Measurements from ENCODE around the gene ESPNL. TPM values are rescaled to one million over a fixed set of nuclear protein-coding genes. Genes with fewer than 3 reads are reported as not detected.
A peak's percentile ranks its signal among the peaks of the same experiment; 100 is the strongest.
"Not testable (repeated sequence)": the region's sequence is repeated elsewhere in the genome, so short reads cannot be mapped to it uniquely, and the experiment has no call there.

Gene ESPNL
- total RNA-seq, 2 experiments from 2014 or later = 0.05 to 0.15 TPM

DNA sequence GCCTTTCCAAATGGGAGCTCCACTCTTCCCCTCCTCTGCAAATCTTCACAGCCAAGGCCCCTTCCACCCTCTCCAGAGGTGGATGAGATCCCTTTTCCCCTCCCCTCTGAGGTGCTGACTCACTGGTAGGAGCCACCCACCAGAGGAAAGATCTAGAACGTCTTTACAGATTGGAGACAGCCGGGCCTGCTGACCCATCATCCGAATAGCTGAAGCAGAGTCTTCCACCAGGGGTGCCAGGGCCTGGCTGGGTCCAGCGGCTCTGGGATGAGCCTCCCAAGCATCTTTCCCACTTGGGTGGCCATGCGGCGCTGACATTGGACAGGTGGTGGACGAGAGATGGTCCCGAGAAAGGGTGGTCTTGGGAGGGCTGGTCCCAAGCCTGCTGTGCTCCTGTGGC, 67.6 kb downstream of the ESPNL start:
- Mint-ChIP-seq H3K4me3 (no peak overlapping the region), H3K4me1 (ENCODE audit: low read depth) (peaks cover 7% of the 10 kb centered on the region), H3K27me3 (ENCODE audit: low read depth) (peaks cover 12% of the 10 kb centered on the region), H3K27ac (no peak overlapping the region), H3K9me3 (no peaks in the 10 kb centered on the region), H3K36me3 (ENCODE audit: low read depth) (peaks cover 14% of the 10 kb centered on the region)
- CTCF ChIA-PET = no interaction called here
- intact Hi-C loops (cut with micrococcal nuclease) = no loop called here
- no peak for DNase-seq

DNA sequence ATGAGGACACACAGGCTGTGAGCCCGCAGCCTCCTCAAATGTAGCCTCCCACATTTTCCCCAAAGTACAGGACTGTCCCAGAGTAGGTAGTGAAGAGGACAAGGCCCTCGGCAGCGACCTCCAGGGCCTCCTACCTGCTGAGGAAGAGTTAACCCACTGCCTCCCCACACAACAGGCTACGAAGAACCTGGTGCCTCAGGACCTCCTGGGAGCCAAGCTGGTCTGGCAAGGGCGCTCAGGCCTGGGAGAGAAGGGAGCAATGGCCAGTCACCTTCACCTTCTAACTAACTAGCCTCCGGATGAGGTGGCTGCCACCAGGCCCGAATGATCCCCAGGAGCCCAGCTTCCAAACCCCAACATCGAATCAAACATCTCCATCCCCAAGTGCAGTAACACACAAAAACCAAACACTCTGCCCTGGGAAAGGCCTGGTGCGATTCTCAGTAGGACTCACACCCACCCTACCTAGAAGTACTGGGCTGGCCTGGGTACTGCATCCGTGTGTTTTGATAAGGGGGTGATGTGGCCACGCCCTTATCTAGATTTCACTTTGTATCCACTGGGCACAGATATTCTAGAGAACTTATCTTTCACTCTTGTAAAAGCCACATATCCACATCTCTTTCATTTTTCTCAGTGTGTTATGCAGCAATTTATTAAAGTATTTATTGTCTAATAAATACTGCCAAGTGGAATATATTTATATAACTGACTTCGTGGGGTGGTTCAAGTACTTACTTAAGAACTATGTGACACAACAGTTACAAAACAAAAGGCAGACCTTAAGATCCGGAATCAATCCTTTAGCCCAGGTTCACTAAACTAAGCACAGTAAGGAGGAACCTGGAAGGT, 68.3 kb downstream of the ESPNL start:
- Mint-ChIP-seq H3K9me3 (no peaks in the 10 kb centered on the region), H3K4me3 (no peak overlapping the region), H3K36me3 (ENCODE audit: low read depth) (peaks cover 20% of the 10 kb centered on the region), H3K4me1 (ENCODE audit: low read depth) (peaks cover 7% of the 10 kb centered on the region), H3K27ac (no peak overlapping the region), H3K27me3 (ENCODE audit: low read depth) (peaks cover 10% of the 10 kb centered on the region)
- intact Hi-C loops (cut with micrococcal nuclease) = no loop called here
- CTCF ChIA-PET = no interaction called here
- DNase-seq = no peak

DNA sequence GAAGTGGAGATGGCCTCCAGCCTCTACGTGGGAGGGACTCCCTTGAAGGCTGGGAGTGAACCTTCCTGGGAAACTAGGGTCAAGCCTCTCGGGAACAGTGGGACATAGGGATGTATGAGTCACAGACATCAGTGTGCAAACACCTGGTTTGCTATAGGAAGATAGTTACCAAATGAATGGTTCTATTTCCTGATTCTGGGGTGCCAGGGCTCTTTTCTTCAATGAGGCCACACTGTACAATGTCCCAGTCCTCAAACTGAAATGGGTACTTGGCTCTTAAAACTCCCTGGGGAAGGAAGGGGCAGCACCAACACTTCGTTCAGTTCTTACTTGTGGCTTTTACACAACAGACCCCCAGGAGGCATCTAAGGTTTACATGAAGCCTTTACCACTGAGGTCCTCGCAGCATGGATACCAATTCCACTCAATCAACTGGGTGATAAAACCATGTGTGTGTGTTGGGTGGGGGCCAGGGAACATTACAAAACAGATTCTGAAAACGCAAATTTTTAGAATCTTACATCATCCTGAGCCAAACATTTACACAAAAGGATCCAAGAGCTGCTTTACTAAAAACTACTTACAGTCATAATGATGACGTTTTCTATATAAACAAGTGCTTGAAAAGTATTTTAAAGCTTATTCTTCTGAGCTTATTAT, 69.0 kb downstream of the ESPNL start:
- Mint-ChIP-seq H3K27me3 (ENCODE audit: low read depth) (peaks cover 10% of the 10 kb centered on the region), H3K36me3 (ENCODE audit: low read depth) (peaks cover 20% of the 10 kb centered on the region), H3K4me1 (ENCODE audit: low read depth) (peaks cover 6% of the 10 kb centered on the region), H3K4me3 (no peak overlapping the region), H3K27ac (peak overlapping the region; percentile 54), H3K9me3 (no peaks in the 10 kb centered on the region)
- intact Hi-C loops (cut with micrococcal nuclease) = no loop called here
- CTCF ChIA-PET = no interaction called here
- no peak for DNase-seq

DNA sequence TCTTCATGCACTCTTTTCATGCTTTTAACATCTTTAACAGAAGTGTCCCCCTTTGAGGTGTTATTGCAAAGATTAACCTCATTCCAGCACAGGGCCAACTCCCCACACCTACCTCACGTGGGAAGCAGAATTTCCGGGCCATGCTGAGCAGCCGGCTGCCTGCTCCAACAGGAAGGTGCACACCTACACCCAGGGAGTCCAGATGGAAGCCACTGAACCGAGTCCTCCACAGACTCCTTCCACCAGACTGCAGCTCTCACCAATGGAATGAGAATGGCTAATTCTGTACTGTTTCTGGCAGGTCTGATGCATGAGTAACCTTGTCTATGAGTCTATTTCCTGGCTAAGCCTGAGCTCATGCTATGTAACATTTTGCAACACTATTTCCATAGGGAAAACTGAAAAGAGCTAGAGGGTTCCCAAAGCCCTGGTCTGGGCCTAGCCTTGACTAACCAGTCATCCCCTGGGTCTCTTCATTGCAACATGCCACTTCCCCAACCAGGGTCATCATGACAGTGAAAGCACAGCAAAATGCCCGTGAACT, 69.6 kb downstream of the ESPNL start:
- intact Hi-C loops (cut with micrococcal nuclease) = no loop called here
- Mint-ChIP-seq H3K9me3 (no peaks in the 10 kb centered on the region), H3K4me1 (ENCODE audit: low read depth) (peaks cover 4% of the 10 kb centered on the region), H3K4me3 (no peak overlapping the region), H3K27me3 (ENCODE audit: low read depth) (peaks cover 4% of the 10 kb centered on the region), H3K27ac (peak overlapping the region; percentile 51), H3K36me3 (ENCODE audit: low read depth) (peaks cover 20% of the 10 kb centered on the region)
- CTCF ChIA-PET = no interaction called here
- DNase-seq = no peak

DNA sequence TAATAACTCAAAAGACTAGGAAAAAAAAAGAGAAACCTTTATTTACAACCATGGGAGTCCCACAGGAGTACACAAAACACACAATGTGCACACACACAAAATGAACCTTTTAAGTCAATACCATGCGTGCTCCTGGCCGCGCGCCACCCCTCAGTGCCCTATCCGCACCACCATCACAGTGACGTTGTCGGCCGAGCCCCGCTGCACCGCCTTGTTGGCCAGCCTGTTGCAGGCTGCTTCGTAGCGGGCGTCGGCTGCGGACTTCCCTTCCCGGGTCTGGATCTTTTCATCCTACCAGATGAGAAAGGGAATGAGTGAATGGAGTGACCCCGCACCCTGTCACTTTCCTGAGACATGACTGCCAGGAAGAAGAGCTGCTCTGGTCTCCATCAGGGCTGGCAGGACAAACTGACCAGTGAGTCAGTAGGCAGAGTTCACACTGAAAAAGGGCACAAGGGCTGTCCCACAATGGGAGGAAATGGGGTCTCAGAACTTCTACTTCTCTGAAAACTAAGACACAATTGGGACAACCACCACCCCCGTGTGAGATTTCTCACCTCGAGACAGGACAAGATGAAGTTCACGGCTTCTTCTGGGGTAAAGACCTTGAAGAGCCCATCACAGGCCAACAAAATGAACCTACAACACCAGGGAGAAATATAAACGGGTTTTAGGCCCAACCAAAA, 70.4 kb downstream of the ESPNL start:
- no peaks in the 10 kb centered on the region for H3K27me3 Mint-ChIP-seq (ENCODE audit: low read depth)
- peaks cover 4% of the 10 kb centered on the region for H3K4me1 Mint-ChIP-seq (ENCODE audit: low read depth)
- H3K9me3 Mint-ChIP-seq = no peaks in the 10 kb centered on the region
- CTCF ChIA-PET = no interaction called here
- no peak for DNase-seq
- intact Hi-C loops (cut with micrococcal nuclease) = no loop called here
- H3K4me3 Mint-ChIP-seq = no peak overlapping the region
- H3K27ac Mint-ChIP-seq = no peak overlapping the region
- H3K36me3 Mint-ChIP-seq (ENCODE audit: low read depth) = peaks cover 20% of the 10 kb centered on the region

DNA sequence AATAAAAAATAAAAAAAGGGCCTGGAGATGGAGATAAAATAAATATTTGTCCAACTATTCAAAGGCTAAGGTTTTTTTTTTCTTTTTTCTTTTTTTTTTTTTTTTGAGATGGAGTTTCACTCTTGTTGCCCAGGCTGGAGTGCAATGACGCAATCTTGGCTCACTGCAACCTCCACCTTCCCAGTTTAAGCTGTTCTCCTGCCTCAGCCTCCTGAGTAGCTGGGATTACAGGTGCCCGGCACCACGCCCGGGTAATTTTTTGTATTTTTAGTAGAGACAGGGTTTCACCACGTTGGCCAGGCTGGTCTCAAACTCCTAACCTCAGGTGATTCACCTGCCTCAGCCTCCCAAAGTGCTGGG, 70.9 kb downstream of the ESPNL start:
- H3K4me1 Mint-ChIP-seq (ENCODE audit: low read depth); H3K27ac Mint-ChIP-seq; CTCF ChIA-PET: not testable (repeated sequence)

DNA sequence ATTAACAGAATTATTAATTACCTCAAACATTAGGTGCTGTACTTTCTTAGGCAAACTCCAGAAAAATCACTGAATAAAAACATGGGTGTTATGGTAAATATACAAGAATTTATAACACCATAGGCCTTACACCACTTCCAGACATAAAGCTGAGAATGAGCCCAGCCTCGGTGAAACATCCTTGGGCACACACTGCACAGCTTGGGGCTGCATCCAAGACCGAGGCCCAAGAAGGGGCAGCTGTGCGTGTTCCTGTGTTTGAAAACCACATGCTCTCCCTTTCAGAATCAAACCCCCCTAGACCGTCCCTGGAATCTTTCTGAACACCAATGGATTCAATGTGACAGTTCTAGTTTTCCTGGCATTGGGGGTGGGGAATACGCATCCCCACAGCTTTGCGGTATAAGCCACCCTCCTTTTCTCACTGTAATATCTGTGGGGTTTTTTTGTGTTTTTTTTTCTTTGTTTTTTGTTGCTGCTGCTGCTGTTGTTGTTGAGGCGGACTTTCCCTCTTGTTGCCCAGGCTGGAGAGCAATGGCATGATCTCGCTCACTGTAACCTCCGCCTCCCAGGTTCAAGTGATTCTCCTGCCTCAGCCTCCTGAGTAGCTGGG, 71.5 kb downstream of the ESPNL start:
- H3K9me3 Mint-ChIP-seq = no peaks in the 10 kb centered on the region
- H3K27me3 Mint-ChIP-seq (ENCODE audit: low read depth) = no peaks in the 10 kb centered on the region
- DNase-seq = no peak
- intact Hi-C loops (cut with micrococcal nuclease) = no loop called here
- no peak overlapping the region for H3K4me3 Mint-ChIP-seq
- H3K36me3 Mint-ChIP-seq (ENCODE audit: low read depth) = peaks cover 25% of the 10 kb centered on the region
- no peak overlapping the region for H3K27ac Mint-ChIP-seq
- CTCF ChIA-PET = no interaction called here
- H3K4me1 Mint-ChIP-seq (ENCODE audit: low read depth) = peaks cover 4% of the 10 kb centered on the region

More for the DNA sequence above, 70.9 kb downstream of the ESPNL start:
- H3K9me3 Mint-ChIP-seq; intact Hi-C loops (cut with micrococcal nuclease); DNase-seq; H3K4me3 Mint-ChIP-seq; H3K27me3 Mint-ChIP-seq (ENCODE audit: low read depth): not testable (repeated sequence)
- peaks cover 22% of the 10 kb centered on the region for H3K36me3 Mint-ChIP-seq (ENCODE audit: low read depth)

DNA sequence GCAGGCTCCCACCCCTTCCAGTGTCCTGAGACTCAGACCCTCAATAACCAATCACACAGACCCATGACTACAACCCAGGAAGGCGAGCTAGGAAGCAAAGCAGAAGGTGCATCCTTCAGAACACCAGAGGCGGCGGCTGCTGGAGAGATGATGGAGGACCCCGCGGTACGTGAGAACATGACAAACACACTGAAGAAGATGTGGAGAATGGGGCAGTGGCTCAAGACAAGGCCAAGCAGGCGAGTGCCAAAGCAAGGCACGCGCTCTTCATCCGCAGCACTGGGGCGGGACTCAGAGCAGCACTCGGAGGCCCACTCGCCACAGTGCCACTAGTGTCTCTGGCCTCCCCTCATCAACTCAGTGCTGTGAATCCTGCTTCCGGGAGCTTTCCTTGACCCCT, 72.3 kb downstream of the ESPNL start:
- CTCF ChIA-PET = interaction anchor here (0.6 kb wide), 1 partner anchor 13 kb away, joined by 3 read pairs; the partner anchor contains the start of gene ERFE
- H3K27me3 Mint-ChIP-seq (ENCODE audit: low read depth) = no peaks in the 10 kb centered on the region
- no peak overlapping the region for H3K4me3 Mint-ChIP-seq
- H3K4me1 Mint-ChIP-seq (ENCODE audit: low read depth) = peaks cover 4% of the 10 kb centered on the region
- intact Hi-C loops (cut with micrococcal nuclease) = no loop called here
- H3K9me3 Mint-ChIP-seq = no peaks in the 10 kb centered on the region
- DNase-seq = no peak
- H3K27ac Mint-ChIP-seq = no peak overlapping the region
- peaks cover 30% of the 10 kb centered on the region for H3K36me3 Mint-ChIP-seq (ENCODE audit: low read depth)

DNA sequence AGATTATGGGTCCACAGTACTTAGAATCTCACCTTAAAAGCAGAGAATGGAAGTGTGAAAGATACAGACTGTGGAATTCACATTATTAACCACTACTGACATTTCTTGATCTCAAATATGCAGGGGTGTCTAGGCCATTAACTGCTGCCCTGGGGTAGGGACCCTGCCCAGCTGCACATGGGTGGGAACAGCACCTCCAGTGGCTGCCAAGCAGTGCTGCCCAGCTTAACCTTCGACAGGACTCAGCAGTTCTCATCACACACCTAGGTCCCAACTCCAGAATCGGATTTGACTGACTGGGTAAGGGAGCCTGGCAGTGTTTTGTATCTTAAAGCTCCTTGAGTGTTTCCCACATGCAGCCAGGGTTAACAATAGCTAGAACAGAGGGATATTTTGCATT, 73.6 kb downstream of the ESPNL start:
- no peak overlapping the region for H3K4me3 Mint-ChIP-seq
- CTCF ChIA-PET = no interaction called here

DNA sequence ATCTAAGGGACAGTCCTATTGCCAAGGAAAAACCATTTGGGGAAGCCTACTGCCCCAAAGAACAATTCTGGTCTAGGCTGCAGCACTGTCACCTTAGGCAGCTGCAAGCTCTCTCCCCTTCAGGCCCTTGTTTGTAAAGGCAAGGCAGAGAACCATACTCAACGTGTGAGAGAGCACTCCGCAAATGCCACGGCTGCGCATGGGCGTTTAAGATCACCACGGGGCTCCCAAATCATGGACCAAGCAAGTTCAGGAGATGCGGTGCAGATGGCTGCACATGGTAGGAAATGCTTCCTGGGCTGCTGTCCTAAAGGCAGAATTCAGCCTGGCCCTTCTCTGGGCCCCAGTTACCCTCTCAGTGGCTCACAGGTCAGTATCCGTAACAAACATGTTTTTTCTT, 74.2 kb downstream of the ESPNL start:
- CTCF ChIA-PET = no interaction called here
- peaks cover 4% of the 10 kb centered on the region for H3K4me1 Mint-ChIP-seq (ENCODE audit: low read depth)
- H3K27ac Mint-ChIP-seq = no peak overlapping the region
- intact Hi-C loops (cut with micrococcal nuclease) = no loop called here
- DNase-seq = no peak
- H3K36me3 Mint-ChIP-seq (ENCODE audit: low read depth) = peaks cover 41% of the 10 kb centered on the region
- no peaks in the 10 kb centered on the region for H3K9me3 Mint-ChIP-seq
- no peak overlapping the region for H3K4me3 Mint-ChIP-seq
- H3K27me3 Mint-ChIP-seq (ENCODE audit: low read depth) = no peaks in the 10 kb centered on the region

More for the DNA sequence above, 73.6 kb downstream of the ESPNL start:
- Mint-ChIP-seq H3K36me3 (ENCODE audit: low read depth) (peaks cover 36% of the 10 kb centered on the region), H3K27ac (no peak overlapping the region), H3K27me3 (ENCODE audit: low read depth) (no peaks in the 10 kb centered on the region), H3K4me1 (ENCODE audit: low read depth) (peaks cover 4% of the 10 kb centered on the region), H3K9me3 (no peaks in the 10 kb centered on the region)
- DNase-seq = no peak
- intact Hi-C loops (cut with micrococcal nuclease) = no loop called here

DNA sequence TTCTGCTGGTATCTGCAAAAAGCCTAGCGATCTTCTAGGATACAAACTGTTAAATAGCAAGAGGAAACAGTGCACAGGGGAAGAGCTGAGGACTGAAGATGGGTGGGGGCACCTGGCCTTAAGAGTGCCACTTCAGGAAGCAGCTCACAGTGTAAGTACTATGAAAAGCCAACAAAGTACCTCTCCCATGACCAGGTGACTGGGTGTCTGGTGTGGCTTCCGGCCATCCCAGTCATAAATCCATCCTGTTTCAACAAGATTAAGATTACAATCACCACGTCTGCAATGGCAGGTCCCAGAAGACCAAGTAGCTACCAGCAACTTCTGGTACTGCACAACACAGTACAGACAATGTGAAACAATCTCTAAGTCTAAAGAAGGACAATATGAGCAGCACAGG, 74.6 kb downstream of the ESPNL start:
- Mint-ChIP-seq H3K27ac (no peak overlapping the region), H3K9me3 (no peaks in the 10 kb centered on the region), H3K4me3 (no peak overlapping the region), H3K36me3 (ENCODE audit: low read depth) (peaks cover 44% of the 10 kb centered on the region), H3K4me1 (ENCODE audit: low read depth) (peaks cover 2% of the 10 kb centered on the region), H3K27me3 (ENCODE audit: low read depth) (no peaks in the 10 kb centered on the region)
- no peak for DNase-seq
- CTCF ChIA-PET = no interaction called here
- intact Hi-C loops (cut with micrococcal nuclease) = no loop called here

DNA sequence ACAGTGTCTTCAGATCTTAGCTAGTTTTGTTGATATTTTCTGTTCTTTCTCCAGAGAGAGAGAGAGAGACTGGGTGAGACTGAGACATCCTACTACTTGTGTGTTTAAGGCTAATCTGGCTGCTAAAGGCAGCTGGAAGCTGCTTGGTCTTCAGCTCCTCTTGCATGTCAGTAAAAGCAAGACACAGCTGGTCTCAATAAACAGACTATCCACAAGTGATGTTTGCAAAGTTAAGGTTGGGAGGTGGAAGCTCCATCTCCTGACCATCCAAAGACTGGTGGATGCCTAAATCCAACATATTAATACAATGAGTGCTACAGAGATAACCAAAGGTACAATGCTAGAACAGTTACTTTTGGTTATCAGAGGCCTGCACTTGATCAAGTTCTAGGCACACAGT, 76.5 kb downstream of the ESPNL start:
- no peak for DNase-seq
- H3K4me3 Mint-ChIP-seq = no peak overlapping the region
- CTCF ChIA-PET = interaction anchor here (0.6 to 1.3 kb wide), 3 partner anchors 38 to 139 kb away, joined by 3 to 4 read pairs (median 3); no protein-coding TSS in a partner anchor
- no peaks in the 10 kb centered on the region for H3K4me1 Mint-ChIP-seq (ENCODE audit: low read depth)
- intact Hi-C loops (cut with micrococcal nuclease) = no loop called here
- peaks cover 48% of the 10 kb centered on the region for H3K36me3 Mint-ChIP-seq (ENCODE audit: low read depth)
- H3K27me3 Mint-ChIP-seq (ENCODE audit: low read depth) = no peaks in the 10 kb centered on the region
- no peak overlapping the region for H3K27ac Mint-ChIP-seq
- no peaks in the 10 kb centered on the region for H3K9me3 Mint-ChIP-seq
